ENCODE data around the gene NFX1.
"Not testable (repeated sequence)": the region's sequence is repeated elsewhere in the genome, so short reads cannot be mapped to it uniquely, and the experiment has no call there.

NFX1 gene

GRCh38 chr9:33391111-33391771 is 100.9 kb downstream of the NFX1 start:
- peak; percentile 81 for DNase-seq (ENCODE audit: low spot score)

DNA sequence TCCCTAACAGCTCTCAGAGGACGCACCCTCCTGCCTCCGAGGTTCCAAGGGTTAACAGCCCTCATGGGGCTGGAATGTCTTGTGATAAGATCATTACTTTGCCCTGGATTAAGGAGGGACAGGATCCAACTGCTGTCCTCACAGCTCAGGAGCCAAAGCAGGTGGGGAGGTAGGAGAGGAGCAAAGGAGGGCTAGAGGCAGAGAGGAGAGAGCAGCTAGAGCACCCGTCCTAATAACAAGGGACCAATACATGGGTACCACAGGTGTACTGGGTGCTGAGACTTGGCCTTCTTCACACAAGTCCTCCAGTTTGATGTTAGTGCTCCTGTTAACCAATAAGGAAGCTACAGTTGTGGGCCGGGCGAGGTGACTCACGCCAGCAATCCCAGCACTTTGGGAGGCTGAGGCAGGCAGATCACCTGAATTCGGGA is 102.3 kb downstream of the NFX1 start:
- not testable (repeated sequence) for DNase-seq (ENCODE audit: low spot score)

GRCh38 chr9:33393581-33393980 is 103.3 kb downstream of the NFX1 start:
- DNase-seq (ENCODE audit: low spot score), result no peak

DNA sequence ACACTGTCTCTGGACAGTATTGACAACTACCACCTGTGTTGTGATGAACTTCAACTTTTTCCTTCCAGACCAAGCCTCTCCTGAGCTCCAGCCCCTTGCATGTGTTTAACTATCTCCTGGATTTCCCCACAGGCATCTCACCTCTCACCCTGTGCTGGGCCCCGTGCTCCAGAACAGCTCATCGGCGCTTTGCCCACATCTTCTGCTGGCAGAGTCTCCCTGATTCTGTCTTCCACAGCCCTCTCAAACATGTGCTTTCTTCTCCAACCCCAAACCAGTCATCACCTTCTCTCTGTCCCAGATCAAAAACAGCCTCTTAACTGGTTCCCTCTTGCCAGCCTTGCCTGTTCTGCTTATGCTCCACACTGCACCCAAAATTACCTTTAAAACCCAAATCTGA is 103.7 kb downstream of the NFX1 start:
- DNase-seq (ENCODE audit: low spot score), result not testable (repeated sequence)

DNA sequence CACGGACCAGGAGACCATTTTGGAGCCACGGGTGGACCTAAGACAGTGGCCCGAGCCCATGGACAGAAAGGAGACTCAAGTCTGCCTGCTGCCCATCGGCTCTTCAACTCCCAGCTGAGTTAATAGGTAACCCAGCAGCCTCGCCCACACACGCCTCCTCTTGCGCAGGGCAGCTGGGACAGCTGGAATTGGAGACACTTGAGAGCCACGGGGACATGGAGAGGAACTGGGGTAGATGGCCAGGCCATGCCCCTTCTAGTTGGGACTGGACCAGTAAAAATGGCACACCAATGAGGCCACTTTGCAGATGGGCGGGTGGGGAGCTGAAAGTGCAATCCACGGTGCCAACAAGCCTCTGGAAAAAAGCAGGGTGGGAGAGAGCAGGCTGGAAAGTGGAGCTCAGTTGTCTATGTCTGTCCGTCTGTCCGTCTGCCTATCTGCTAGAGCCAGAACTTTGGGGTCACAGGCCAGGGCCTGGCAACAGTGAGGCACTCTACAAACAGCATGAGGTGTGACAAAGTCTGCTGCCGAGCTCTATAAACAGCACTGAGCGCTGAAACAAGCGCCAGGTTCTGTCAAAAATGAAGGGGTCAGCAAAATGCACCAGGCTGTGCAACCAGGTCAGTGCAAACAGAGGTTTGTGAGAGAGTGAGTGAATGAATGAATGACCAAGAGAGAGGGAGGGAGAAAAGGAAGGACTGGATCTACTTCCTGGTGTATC is 105.0 kb downstream of the NFX1 start:
- not testable (repeated sequence) for DNase-seq (ENCODE audit: low spot score)

- not testable (repeated sequence) for DNase-seq (ENCODE audit: low spot score)
Observed at GRCh38 chr9:33397801-33398200, 107.5 kb downstream of the NFX1 start.

DNA sequence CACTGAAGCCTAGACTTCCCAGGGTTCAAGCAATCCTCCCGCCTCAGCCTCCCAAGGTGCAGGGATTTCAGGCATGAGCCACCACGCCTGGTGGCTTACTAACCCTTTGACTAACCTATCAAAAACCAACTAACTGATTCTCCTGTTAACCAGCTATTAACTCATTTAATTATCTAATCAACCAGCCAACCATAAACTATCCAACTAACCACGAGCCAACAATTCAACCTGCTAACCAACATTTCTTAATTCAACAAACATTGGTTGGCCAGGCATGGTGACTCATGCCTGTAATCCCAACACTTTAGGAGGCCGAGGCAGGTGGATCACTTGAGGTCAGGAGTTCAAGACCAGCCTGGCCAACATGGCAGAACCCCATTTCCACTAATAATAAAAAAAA is 108.7 kb downstream of the NFX1 start:
- DNase-seq (ENCODE audit: low spot score), result not testable (repeated sequence)

- not testable (repeated sequence) for DNase-seq (ENCODE audit: low spot score)
Observed at GRCh38 chr9:33401809-33402208, 111.5 kb downstream of the NFX1 start.

- not testable (repeated sequence) for DNase-seq (ENCODE audit: low spot score)
Observed at GRCh38 chr9:33402371-33402770, 112.1 kb downstream of the NFX1 start, which contains the start of gene AQP7. Gene AQP7 (minus strand): TSS chr9:33402568. CDS start chr9:33401262, 1,306 bp downstream.

- no peak for DNase-seq (ENCODE audit: low spot score)
Observed at GRCh38 chr9:33403941-33404787, 113.8 kb downstream of the NFX1 start.

DNA sequence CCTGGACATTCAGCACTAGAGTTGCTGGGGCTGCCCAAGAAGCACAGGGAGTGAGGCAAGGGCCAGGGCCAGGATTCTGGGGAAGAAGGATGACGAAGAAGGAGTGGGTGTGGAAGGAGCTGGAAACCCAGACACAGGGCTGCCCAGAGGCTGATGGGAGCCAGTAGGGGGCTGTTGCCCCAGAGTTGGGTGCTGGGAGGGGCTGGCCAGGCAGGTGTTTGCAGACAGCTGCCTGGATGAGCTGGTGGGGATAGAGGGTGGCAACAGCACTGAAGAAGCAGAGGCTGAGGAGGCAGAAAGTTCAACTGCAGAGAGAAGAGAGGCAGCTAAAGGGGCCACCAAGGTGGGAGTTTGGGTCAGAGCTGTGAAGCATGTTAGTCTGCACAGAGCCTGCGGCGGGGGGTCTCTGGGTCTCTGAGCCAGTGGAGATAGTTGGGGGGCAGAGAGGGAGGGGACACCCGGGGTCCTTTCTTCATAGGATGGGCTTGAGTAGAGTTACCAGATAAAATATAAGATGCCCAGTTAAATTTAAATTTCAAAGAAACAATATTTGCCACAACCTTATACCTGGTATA is 114.6 kb downstream of the NFX1 start:
- DNase-seq (ENCODE audit: low spot score), result no peak

- no peak for DNase-seq (ENCODE audit: low spot score)
Observed at GRCh38 chr9:33407061-33407460, 116.7 kb downstream of the NFX1 start.

- DNase-seq (ENCODE audit: low spot score), result no peak
Observed at GRCh38 chr9:33408087-33408486, 117.8 kb downstream of the NFX1 start.

DNA sequence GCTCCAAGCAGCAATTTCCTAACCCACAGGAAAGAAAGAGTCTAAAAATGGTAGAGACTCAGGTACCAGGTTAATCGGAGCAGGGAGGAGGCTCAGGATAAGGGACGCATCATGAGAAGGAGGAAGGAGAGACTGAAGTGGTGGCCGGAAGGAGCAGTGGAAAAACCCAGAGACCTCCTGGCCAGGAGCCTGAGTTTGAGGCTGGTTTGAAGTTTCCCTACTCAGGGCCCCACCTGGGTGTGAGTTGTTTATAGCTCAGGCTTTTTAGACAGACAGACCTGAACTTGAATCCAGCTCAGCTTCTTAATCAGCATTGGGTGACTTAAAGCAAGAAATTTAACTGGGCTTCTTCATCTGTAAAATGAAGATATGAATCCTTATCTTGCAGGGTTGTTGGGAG is 124.0 kb downstream of the NFX1 start:
- DNase-seq (ENCODE audit: low spot score), result no peak

- DNase-seq (ENCODE audit: low spot score), result no peak
Observed at GRCh38 chr9:33414889-33415500, 124.7 kb downstream of the NFX1 start.

- DNase-seq (ENCODE audit: low spot score), result peak; percentile 38
Observed at GRCh38 chr9:33415501-33416038, 125.3 kb downstream of the NFX1 start.

DNA sequence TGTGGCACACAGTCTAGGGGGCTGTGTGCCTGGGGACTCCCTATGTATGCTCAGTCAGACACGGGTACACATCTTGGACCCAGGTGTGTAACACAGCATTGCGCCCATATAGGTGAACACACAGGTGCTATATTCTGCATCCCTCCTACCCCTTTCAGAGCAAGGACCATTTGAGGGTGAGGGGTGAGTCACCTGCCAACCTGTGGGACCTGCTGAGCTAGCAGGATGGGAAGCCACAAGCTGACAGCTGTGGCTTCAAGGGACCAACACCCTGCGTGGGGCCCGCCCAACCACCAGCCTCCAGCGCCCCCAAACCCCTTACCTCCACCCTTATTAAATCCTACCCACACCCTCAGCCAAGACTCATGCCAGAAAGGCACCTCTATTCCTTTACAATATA is 126.7 kb downstream of the NFX1 start:
- no peak for DNase-seq (ENCODE audit: low spot score)

- DNase-seq (ENCODE audit: low spot score), result no peak
Observed at GRCh38 chr9:33418090-33418489, 127.8 kb downstream of the NFX1 start.

DNA sequence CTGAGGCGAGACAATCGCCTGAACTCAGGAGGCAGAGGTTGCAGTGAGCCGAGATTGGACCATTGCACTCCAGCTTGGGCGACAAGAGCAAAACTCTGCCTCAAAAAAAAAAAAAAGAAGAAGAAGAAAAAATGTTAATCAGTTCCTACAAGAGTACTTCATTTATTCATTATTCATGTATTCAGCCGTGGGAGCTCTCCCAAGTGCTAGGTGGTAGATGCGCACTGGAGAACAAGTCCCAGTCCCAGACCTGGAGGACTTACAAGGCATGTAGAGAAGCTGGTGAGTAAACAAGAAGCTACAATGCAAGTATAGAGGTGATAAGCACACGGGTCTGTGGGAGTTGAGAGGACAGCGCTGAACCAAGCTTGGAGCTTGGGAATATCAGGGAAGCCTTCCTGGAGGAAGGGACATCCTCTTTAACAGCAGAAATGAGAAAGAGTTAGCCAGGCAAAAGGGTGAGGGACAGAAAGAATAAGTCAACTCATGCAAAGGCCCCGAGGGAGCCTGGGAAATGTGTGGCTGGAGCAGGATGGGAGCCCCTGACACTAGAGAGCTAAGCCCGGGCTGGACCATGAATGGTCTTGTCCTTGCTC is 129.5 kb downstream of the NFX1 start:
- no peak for DNase-seq (ENCODE audit: low spot score)

Measured in kidney capillary endothelial cell (primary cell).